HEK293 (cell line): Measurements from ENCODE around the gene DDX20.

Experiments
- CTCF ChIA-PET: fragments of 350-600 bp; formaldehyde crosslinking; extraction: SDS; loops from one replicate; lab custom pipeline; 2021; ENCODE audit warnings: antibody characterized with exemption; lab: Yijun Ruan, JAX
- POLR2A ChIA-PET: fragments of 300-600 bp; formaldehyde crosslinking; extraction: SDS; loops from one replicate; lab custom pipeline; 2020; ENCODE audit warnings: antibody characterized with exemption, inconsistent platforms; lab: Yijun Ruan, JAX
- H3K27ac ChIP-seq: fragments of 200-500 bp; sonication (Bioruptor generic); 2 replicates; pipeline ENCODE4 v1.5.1; 2014; ENCODE audit warnings: low read depth, low read length, control low read depth, inconsistent platforms; ENCODE audit errors: extremely low read depth
- H3K36me3 ChIP-seq, 2 experiments: fragments of 200-500 bp in 1 of 2; sonication (Bioruptor generic) in 1 of 2; 1 replicate in 1 of 2; 2 replicates in 1 of 2; pipeline ENCODE4 v1.5.1; 2014 to 2017; ENCODE audit warnings: inconsistent platforms in 2 of 2, low read length in 2 of 2; ENCODE audit not compliant: control insufficient read depth in 2 of 2, insufficient read depth in 1 of 2
- H3K4me1 ChIP-seq: fragments of 200-500 bp; sonication (Bioruptor generic); 2 replicates; pipeline ENCODE4 v1.5.1; 2014; ENCODE audit warnings: mild to moderate bottlenecking, low read length, inconsistent platforms; ENCODE audit not compliant: control insufficient read depth, insufficient read depth
- H3K4me3 ChIP-seq: 2 replicates; pipeline ENCODE4 v1.5.1; 2011; ENCODE audit warnings: low read depth, mild to moderate bottlenecking, control low read depth, low read length, moderate library complexity
- H3K9me3 ChIP-seq: fragments of 200-500 bp; sonication (Bioruptor generic); 2 replicates; pipeline ENCODE4 v1.5.1; 2014; ENCODE audit warnings: low read depth, low read length, inconsistent platforms; ENCODE audit not compliant: control insufficient read depth, insufficient read depth
- BCL6B ChIP-seq: fragments of 450-650 bp; formaldehyde crosslinking; IDR thresholded peaks from 2 replicates; pipeline ENCODE4 v1.5.1; 2017; ENCODE audit warnings: missing biosample characterization, missing genetic modification characterization
- CTCF ChIP-seq: fragments of 450-650 bp; formaldehyde crosslinking; IDR thresholded peaks from 2 replicates; pipeline ENCODE4 v1.5.1; 2016; ENCODE audit warnings: missing biosample characterization, missing genetic modification characterization
- GFI1B ChIP-seq: fragments of 450-650 bp; formaldehyde crosslinking; IDR thresholded peaks from 2 replicates; pipeline ENCODE4 v1.5.1; 2016; ENCODE audit warnings: missing biosample characterization, missing genetic modification characterization
- GLIS1 ChIP-seq: fragments of 450-650 bp; formaldehyde crosslinking; IDR thresholded peaks from 2 replicates; pipeline ENCODE4 v1.5.1; 2016; ENCODE audit warnings: missing biosample characterization, missing genetic modification characterization
- GLIS2 ChIP-seq: fragments of 450-650 bp; formaldehyde crosslinking; IDR thresholded peaks from 2 replicates; pipeline ENCODE4 v1.5.1; 2016; ENCODE audit warnings: missing biosample characterization, missing genetic modification characterization
- KLF1 ChIP-seq: fragments of 450-650 bp; formaldehyde crosslinking; IDR thresholded peaks from 2 replicates; pipeline ENCODE4 v1.5.1; 2016; ENCODE audit warnings: missing biosample characterization, missing genetic modification characterization
- PBX3 ChIP-seq: sonication (generic); formaldehyde crosslinking; IDR thresholded peaks from 2 replicates; pipeline ENCODE4 v1.8.1; 2022; ENCODE audit warnings: mild to moderate bottlenecking, moderate library complexity, missing genetic modification reagents
- RBAK ChIP-seq: fragments of 450-650 bp; formaldehyde crosslinking; IDR thresholded peaks from 2 replicates; pipeline ENCODE4 v1.5.1; 2016; ENCODE audit warnings: missing biosample characterization, missing genetic modification characterization
- ZBTB10 ChIP-seq: fragments of 450-650 bp; formaldehyde crosslinking; IDR thresholded peaks from 2 replicates; pipeline ENCODE4 v1.5.1; 2016; ENCODE audit warnings: missing biosample characterization, missing genetic modification characterization
- ZIC2 ChIP-seq: fragments of 450-650 bp; formaldehyde crosslinking; IDR thresholded peaks from 2 replicates; pipeline ENCODE4 v1.5.1; 2016; ENCODE audit warnings: missing biosample characterization, missing genetic modification characterization
- ZNF121 ChIP-seq: fragments of 450-650 bp; formaldehyde crosslinking; IDR thresholded peaks from 2 replicates; pipeline ENCODE4 v1.5.1; 2016; ENCODE audit warnings: missing biosample characterization, missing genetic modification characterization
- ZNF133 ChIP-seq: fragments of 450-650 bp; formaldehyde crosslinking; IDR thresholded peaks from 2 replicates; pipeline ENCODE4 v1.5.1; 2016; ENCODE audit warnings: missing biosample characterization, missing genetic modification characterization
- ZNF138 ChIP-seq: fragments of 450-650 bp; formaldehyde crosslinking; IDR thresholded peaks from 2 replicates; pipeline ENCODE4 v1.5.1; 2016; ENCODE audit warnings: missing biosample characterization, missing genetic modification characterization, borderline replicate concordance
- ZNF155 ChIP-seq: fragments of 450-650 bp; formaldehyde crosslinking; IDR thresholded peaks from 2 replicates; pipeline ENCODE4 v1.5.1; 2016; ENCODE audit warnings: missing biosample characterization, missing genetic modification characterization
- ZNF157 ChIP-seq: fragments of 450-650 bp; formaldehyde crosslinking; IDR thresholded peaks from 2 replicates; pipeline ENCODE4 v1.5.1; 2016; ENCODE audit warnings: missing biosample characterization, missing genetic modification characterization
- ZNF175 ChIP-seq: fragments of 450-650 bp; formaldehyde crosslinking; IDR thresholded peaks from 2 replicates; pipeline ENCODE4 v1.5.1; 2016; ENCODE audit warnings: missing biosample characterization, missing genetic modification characterization
- ZNF266 ChIP-seq: fragments of 450-650 bp; formaldehyde crosslinking; IDR thresholded peaks from 2 replicates; pipeline ENCODE4 v1.5.1; 2016; ENCODE audit warnings: missing biosample characterization, missing genetic modification characterization, low read depth
- ZNF391 ChIP-seq: fragments of 450-650 bp; formaldehyde crosslinking; IDR thresholded peaks from 2 replicates; pipeline ENCODE4 v1.5.1; 2016; ENCODE audit warnings: low read depth, missing biosample characterization, missing genetic modification characterization, borderline replicate concordance
- ZNF580 ChIP-seq: fragments of 450-650 bp; formaldehyde crosslinking; IDR thresholded peaks from 2 replicates; pipeline ENCODE4 v1.5.1; 2016; ENCODE audit warnings: missing biosample characterization, missing genetic modification characterization
- ZNF624 ChIP-seq: fragments of 450-650 bp; formaldehyde crosslinking; IDR thresholded peaks from 2 replicates; pipeline ENCODE4 v1.5.1; 2017; ENCODE audit warnings: missing biosample characterization, missing genetic modification characterization
- ZNF626 ChIP-seq: fragments of 450-650 bp; sonication (Bioruptor Pico); formaldehyde crosslinking; IDR thresholded peaks from 2 replicates; pipeline ENCODE4 v1.5.1; 2018; ENCODE audit warnings: missing biosample characterization, missing genetic modification characterization, inconsistent platforms
- ZNF692 ChIP-seq: fragments of 450-650 bp; formaldehyde crosslinking; IDR thresholded peaks from 2 replicates; pipeline ENCODE4 v1.5.1; 2016; ENCODE audit warnings: missing biosample characterization, missing genetic modification characterization
- ZNF843 ChIP-seq: fragments of 450-650 bp; formaldehyde crosslinking; IDR thresholded peaks from 2 replicates; pipeline ENCODE4 v1.5.1; 2016; ENCODE audit warnings: missing biosample characterization, missing genetic modification characterization
- ZXDB ChIP-seq: fragments of 450-650 bp; formaldehyde crosslinking; IDR thresholded peaks from 2 replicates; pipeline ENCODE4 v1.5.1; 2016; ENCODE audit warnings: missing biosample characterization, missing genetic modification characterization

The DDX20 gene

GRCh38 chr1:111813440-111814304 is 58.0 kb downstream of the DDX20 start:
- Histone ChIP-seq H3K4me1 (no peaks in the 10 kb centered on the region), H3K36me3 (no peaks in the 10 kb centered on the region), H3K9me3 (no peaks in the 10 kb centered on the region), H3K4me3 (no peak overlapping the region), H3K27ac (no peak overlapping the region)
- TF ChIP-seq ZNF266 (tag by site-specific recombination) (no peak), ZXDB (tag by site-specific recombination) (no peak), CTCF (tag by site-specific recombination) (peak; percentile 25; the same call in 1 of the 2 replicates), ZNF175 (no peak)
- POLR2A ChIA-PET: no interaction called here
- CTCF ChIA-PET: interaction anchor here (0.5 to 0.7 kb wide), 2 partner anchors 66 to 178 kb away, joined by 3 read pairs; no protein-coding TSS in a partner anchor

- ChIA-PET POLR2A (no interaction called here), CTCF (interaction anchor here (0.5 kb wide), 1 partner anchor 83 kb away, joined by 3 read pairs; no protein-coding TSS in a partner anchor)
- no peaks in the 10 kb centered on the region for H3K9me3 ChIP-seq
- H3K36me3 ChIP-seq: no peaks in the 10 kb centered on the region
- no peak overlapping the region for H3K4me3 ChIP-seq
- H3K4me1 ChIP-seq: no peaks in the 10 kb centered on the region
- no peak overlapping the region for H3K27ac ChIP-seq
- TF ChIP-seq ZNF138 (no peak), ZNF580 (tag by site-specific recombination) (no peak), GFI1B (tag by site-specific recombination) (no peak), GLIS2 (tag by site-specific recombination) (no peak), BCL6B (no peak), ZNF133 (no peak), ZNF843 (tag by site-specific recombination) (no peak), ZNF157 (tag by site-specific recombination) (no peak), ZIC2 (tag by site-specific recombination) (no peak), RBAK (tag by site-specific recombination) (no peak), GLIS1 (no peak), KLF1 (no peak), ZBTB10 (tag by site-specific recombination) (no peak), ZNF626 (tag by site-specific recombination) (no peak), ZNF624 (tag by site-specific recombination) (no peak), ZNF121 (tag by site-specific recombination) (no peak), ZNF692 (no peak), PBX3 (CRISPR knock-in tag) (no peak), ZNF391 (tag by site-specific recombination) (no peak), ZNF155 (tag by site-specific recombination) (no peak)
Measured at GRCh38 chr1:111814305-111814628, 58.6 kb downstream of the DDX20 start.
